ENCODE results near the gene DRD3.

The DRD3 gene

GRCh38 chr3:114218578-114219185 lies 39.8 kb upstream of the DRD3 start:
- TF ChIP-seq CTCF (conservative IDR thresholded peaks at IDR 0.05; ENCODE audit: low read depth, low read length): no peak
- no peak overlapping the region for H3K4me3 ChIP-seq (ENCODE audit: low read length)
- DNase-seq (ENCODE audit: low read depth): no peak

GRCh38 chr3:114218006-114218405 lies 39.2 kb upstream of the DRD3 start:
- DNase-seq (ENCODE audit: low read depth): no peak
- no peak overlapping the region for H3K4me3 ChIP-seq (ENCODE audit: low read length)
- TF ChIP-seq CTCF (conservative IDR thresholded peaks at IDR 0.05; ENCODE audit: low read depth, low read length): no peak

- no peak for DNase-seq (ENCODE audit: low read depth)
- H3K4me3 ChIP-seq (ENCODE audit: low read length): no peak overlapping the region
- no peak for TF ChIP-seq CTCF (conservative IDR thresholded peaks at IDR 0.05; ENCODE audit: low read depth, low read length)
Measured at GRCh38 chr3:114217266-114217665, 38.4 kb upstream of the DRD3 start.

- no peak for DNase-seq (ENCODE audit: low read depth)
- H3K4me3 ChIP-seq (ENCODE audit: low read length): no peak overlapping the region
- TF ChIP-seq CTCF (conservative IDR thresholded peaks at IDR 0.05; ENCODE audit: low read depth, low read length): no peak
Measured at GRCh38 chr3:114216186-114216970, 37.5 kb upstream of the DRD3 start.

- H3K4me3 ChIP-seq (ENCODE audit: low read length): no peak overlapping the region
- no peak for TF ChIP-seq CTCF (conservative IDR thresholded peaks at IDR 0.05; ENCODE audit: low read depth, low read length)
- DNase-seq (ENCODE audit: low read depth): no peak
Measured at GRCh38 chr3:114214542-114215341, 35.9 kb upstream of the DRD3 start.

- TF ChIP-seq CTCF (conservative IDR thresholded peaks at IDR 0.05; ENCODE audit: low read depth, low read length): peak; percentile 1
- H3K4me3 ChIP-seq (ENCODE audit: low read length): peak overlapping the region; percentile 1
- peak; percentile 3 for DNase-seq (ENCODE audit: low read depth)
Measured at GRCh38 chr3:114213627-114214541, 35.0 kb upstream of the DRD3 start.

Data from retinal pigment epithelial cell (primary cell).